ENCODE results near the gene LIN37.
A peak's percentile ranks its signal among the peaks of the same experiment; 100 is the strongest.

The LIN37 gene

GRCh38 chr19:35734889-35735288, 13.5 kb upstream of the LIN37 start:
- no peak for DNase-seq (ENCODE audit: low spot score)

GRCh38 chr19:35736913-35737886, 11.2 kb upstream of the LIN37 start:
- no peak for DNase-seq (ENCODE audit: low spot score)

- no peak for DNase-seq (ENCODE audit: low spot score)
Measured at GRCh38 chr19:35738021-35738886, 10.1 kb upstream of the LIN37 start.

GRCh38 chr19:35738887-35739229, 9.5 kb upstream of the LIN37 start:
- no peak for DNase-seq (ENCODE audit: low spot score)

- DNase-seq (ENCODE audit: low spot score): no peak
Measured at GRCh38 chr19:35739275-35740107, 8.9 kb upstream of the LIN37 start.

GRCh38 chr19:35740108-35740422, 8.3 kb upstream of the LIN37 start:
- no peak for DNase-seq (ENCODE audit: low spot score)

- peak; percentile 98 for DNase-seq (ENCODE audit: low spot score)
Measured at GRCh38 chr19:35740423-35741202, 7.8 kb upstream of the LIN37 start.

GRCh38 chr19:35741203-35741515, 7.2 kb upstream of the LIN37 start:
- no peak for DNase-seq (ENCODE audit: low spot score)

GRCh38 chr19:35742121-35742724, 6.2 kb upstream of the LIN37 start, which contains the start of gene IGFLR1:
TSS of gene IGFLR1 (minus strand) at chr19:35742452. CDS start at chr19:35741180, 1,272 bp downstream.
- no peak for DNase-seq (ENCODE audit: low spot score)

GRCh38 chr19:35743640-35744429, 4.5 kb upstream of the LIN37 start:
- no peak for DNase-seq (ENCODE audit: low spot score)

GRCh38 chr19:35744430-35745327, 3.7 kb upstream of the LIN37 start:
- peak; percentile 90 for DNase-seq (ENCODE audit: low spot score)

- DNase-seq (ENCODE audit: low spot score): peak; percentile 95
Measured at GRCh38 chr19:35745328-35746086, 2.9 kb upstream of the LIN37 start, which contains the start of the genes PSENEN and U2AF1L4. TSS of gene PSENEN (plus strand) at chr19:35745651. CDS start at chr19:35745931, 280 bp downstream. TSS of gene U2AF1L4 (minus strand) at chr19:35745418. CDS start at chr19:35745391, 27 bp downstream.

- no peak for DNase-seq (ENCODE audit: low spot score)
Measured at GRCh38 chr19:35746087-35746462, 2.3 kb upstream of the LIN37 start.

GRCh38 chr19:35746531-35746930, 1.8 kb upstream of the LIN37 start:
- no peak for DNase-seq (ENCODE audit: low spot score)

- DNase-seq (ENCODE audit: low spot score): no peak
Measured at GRCh38 chr19:35750167-35750566, 1.8 kb downstream of the LIN37 start.

- no peak for DNase-seq (ENCODE audit: low spot score)
Measured at GRCh38 chr19:35751839-35752745, 3.7 kb downstream of the LIN37 start.

- DNase-seq (ENCODE audit: low spot score): no peak
Measured at GRCh38 chr19:35752746-35753350, 4.5 kb downstream of the LIN37 start.

All from AG08396 (cell line).